H1 (cell line): ENCODE results near the gene GGT5. TPM values are rescaled to one million over a fixed set of nuclear protein-coding genes. Genes with fewer than 3 reads are reported as not detected.

Source experiments
- BRCA1 ChIP-seq: IDR thresholded peaks from 2 replicates; pipeline ENCODE4 v1.6.1; 2012; ENCODE audit warnings: low read depth, low read length, improper control_type of control experiment
- CHD1 ChIP-seq: IDR thresholded peaks from 2 replicates; pipeline ENCODE4 v1.6.1; 2012; ENCODE audit warnings: low read depth, low read length, improper control_type of control experiment
- CTBP2 ChIP-seq: IDR thresholded peaks from 2 replicates; pipeline ENCODE4 v1.7.0; 2011; ENCODE audit warnings: borderline replicate concordance, mild to moderate bottlenecking, moderate library complexity, mixed read lengths, low read length; ENCODE audit not compliant: insufficient read depth, insufficient read length
- EZH2 ChIP-seq: fragments of 200-600 bp; sonication (generic); IDR thresholded peaks from 2 replicates; pipeline ENCODE4 v1.7.1; 2012; ENCODE audit warnings: low read depth, mild to moderate bottlenecking, moderate library complexity, low read length, inconsistent platforms; ENCODE audit not compliant: severe bottlenecking
- HDAC6 ChIP-seq: IDR thresholded peaks from one replicate; pipeline ENCODE4 v1.7.1; 2012; ENCODE audit warnings: low read depth, mild to moderate bottlenecking, inconsistent platforms, low read length, moderate library complexity
- KDM1A ChIP-seq: fragments of 200-600, 300-600 bp; sonication (generic); IDR thresholded peaks from 2 replicates; pipeline ENCODE4 v1.7.1; 2016; ENCODE audit warnings: mild to moderate bottlenecking, low read length, borderline replicate concordance
- MAFK ChIP-seq: IDR thresholded peaks from 2 replicates; pipeline ENCODE4 v1.6.1; 2012; ENCODE audit warnings: low read depth, mild to moderate bottlenecking, improper control_type of control experiment, low read length
- POLR2AphosphoS5 ChIP-seq: IDR thresholded peaks from 2 replicates; pipeline ENCODE4 v1.6.1; 2011; ENCODE audit warnings: low read depth, low read length
- SAP30 ChIP-seq: fragments of 300-600 bp; sonication (generic); IDR thresholded peaks from 2 replicates; pipeline ENCODE4 v1.7.1; 2012; ENCODE audit warnings: low read length, moderate library complexity, mild to moderate bottlenecking, inconsistent platforms; ENCODE audit not compliant: insufficient read depth, insufficient replicate concordance
- polyA plus RNA-seq, 7 experiments: library from polyadenylated mRNA; depleted of rRNA in 3 of 7; stranded (reverse) in 5 of 7; unstranded in 2 of 7; fragments of >200 nt in 5 of 7; fragments of 200-250 nt in 2 of 7; gene quantifications; 1 replicate in 5 of 7; 2 replicates in 1 of 7; 4 replicates in 1 of 7; pipeline versions ENCODE4 v1.2.1 to v1.2.3, GENCODE V29; 2011 to 2013; ENCODE audit warnings: missing spikeins in 2 of 7, mixed read lengths in 2 of 7
- total RNA-seq: library from RNA; stranded (reverse); fragmentation: NEBNext Ultra II Directional; extraction: Animal tissue kit (Norgen Biotek cat#: 25700); gene quantifications from 2 replicates; pipeline ENCODE4 v1.2.1, GENCODE V29; 2021

Gene GGT5
- total and polyA plus RNA-seq, 2 of the 8 experiments (the other 6 are each of a cell fraction or from before 2014, with no cell fraction given) = 0.05 TPM; not detected in 1

GRCh38 chr22:24247564-24248344 is 2.9 kb upstream of the GGT5 start (continued):
- TF ChIP-seq EZH2 (no peak), CTBP2 (no peak), CHD1 (no peak), POLR2AphosphoS5 (no peak), KDM1A (no peak), MAFK (no peak; the same call in 1 of the 2 replicates), SAP30 (no peak), BRCA1 (no peak), HDAC6 (no peak)
- TF ChIP-seq, all 59 proteins: peak for 8
